HL-60 (cell line): Measurements from ENCODE around the gene CAPN9.

Experiments
- DNase-seq, 2 experiments: peaks; one replicate each; pipeline ENCODE4 v3.0.0-alpha.2; 2010 to 2020; ENCODE audit warnings: low read depth in 1 of 2, low spot score in 1 of 2
- H3K27ac ChIP-seq: fragments of 250-450 bp; sonication (Bioruptor Pico); replicated peaks from 2 replicates; pipeline ENCODE4 v1.5.1; 2020; ENCODE audit warnings: mild to moderate bottlenecking, moderate library complexity
- H3K27me3 ChIP-seq: fragments of 250-450 bp; sonication (Bioruptor Pico); 2 replicates; pipeline ENCODE4 v1.5.1; 2021; ENCODE audit warnings: mild to moderate bottlenecking, moderate library complexity; ENCODE audit not compliant: insufficient read depth, poor library complexity, severe bottlenecking
- H3K4me3 ChIP-seq: replicated peaks from 2 replicates; pipeline ENCODE4 v1.5.1; 2011; ENCODE audit warnings: mild to moderate bottlenecking, control low read depth, low read length; ENCODE audit not compliant: insufficient read depth
- GABPA ChIP-seq: IDR thresholded peaks from 2 replicates; pipeline ENCODE4 v1.6.1; 2012; ENCODE audit warnings: low read depth
- POLR2AphosphoS5 ChIP-seq: IDR thresholded peaks from 2 replicates; pipeline ENCODE4 v1.6.1; 2012; ENCODE audit warnings: low read depth
- SPI1 ChIP-seq: IDR thresholded peaks from 2 replicates; pipeline ENCODE4 v1.6.1; 2012; ENCODE audit warnings: low read depth, mild to moderate bottlenecking, borderline replicate concordance
- TF ChIP-seq, protein P1 (sequence below): IDR thresholded peaks from one replicate; pipeline ENCODE4 v1.5.1; 2011; ENCODE audit warnings: low read length, control low read depth, inconsistent platforms; ENCODE audit not compliant: insufficient read depth
- TF ChIP-seq, protein P2 (sequence below): IDR thresholded peaks from 2 replicates; pipeline ENCODE4 v1.6.1; 2012; ENCODE audit warnings: low read depth; ENCODE audit not compliant: insufficient replicate concordance

The CAPN9 gene

DNA sequence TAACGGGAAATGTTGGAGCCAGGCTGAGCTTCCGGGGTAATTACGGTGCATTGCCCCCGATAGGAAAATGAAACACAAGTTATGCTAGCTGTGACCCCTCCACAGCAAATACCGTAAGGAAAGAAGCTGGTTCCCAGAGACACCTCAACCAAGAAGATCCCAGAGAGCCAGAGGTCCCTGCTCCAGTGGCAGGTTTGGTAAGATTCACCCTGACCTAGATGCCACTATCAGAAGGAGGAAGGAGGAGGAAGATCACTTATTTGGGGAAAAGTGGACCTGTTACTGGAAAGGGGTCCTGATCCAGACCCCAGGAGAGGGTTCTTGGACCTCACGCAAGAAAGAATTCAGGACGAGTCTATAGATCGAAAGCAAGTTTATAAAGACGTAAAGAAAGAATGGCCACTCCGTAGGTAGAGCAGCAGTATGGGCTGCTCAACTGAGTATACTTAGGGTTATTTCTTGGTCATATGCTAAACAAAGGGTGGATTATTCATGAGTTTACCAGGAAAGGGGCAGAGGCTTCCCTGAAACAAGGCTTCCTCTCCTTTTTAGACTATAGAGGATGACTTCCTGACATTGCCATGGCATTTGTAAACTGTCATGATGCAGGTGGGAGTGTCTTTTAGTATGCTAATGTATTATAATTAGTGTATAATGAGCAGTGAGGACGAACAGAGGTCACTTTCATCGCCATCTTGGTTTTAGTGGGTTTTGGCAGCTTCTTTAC lies 7.5 kb upstream of the CAPN9 start:
- no peak for DNase-seq
- TF ChIP-seq GABPA (no peak), POLR2AphosphoS5 (no peak), SPI1 (no peak)
- TF ChIP-seq, protein P1, sequence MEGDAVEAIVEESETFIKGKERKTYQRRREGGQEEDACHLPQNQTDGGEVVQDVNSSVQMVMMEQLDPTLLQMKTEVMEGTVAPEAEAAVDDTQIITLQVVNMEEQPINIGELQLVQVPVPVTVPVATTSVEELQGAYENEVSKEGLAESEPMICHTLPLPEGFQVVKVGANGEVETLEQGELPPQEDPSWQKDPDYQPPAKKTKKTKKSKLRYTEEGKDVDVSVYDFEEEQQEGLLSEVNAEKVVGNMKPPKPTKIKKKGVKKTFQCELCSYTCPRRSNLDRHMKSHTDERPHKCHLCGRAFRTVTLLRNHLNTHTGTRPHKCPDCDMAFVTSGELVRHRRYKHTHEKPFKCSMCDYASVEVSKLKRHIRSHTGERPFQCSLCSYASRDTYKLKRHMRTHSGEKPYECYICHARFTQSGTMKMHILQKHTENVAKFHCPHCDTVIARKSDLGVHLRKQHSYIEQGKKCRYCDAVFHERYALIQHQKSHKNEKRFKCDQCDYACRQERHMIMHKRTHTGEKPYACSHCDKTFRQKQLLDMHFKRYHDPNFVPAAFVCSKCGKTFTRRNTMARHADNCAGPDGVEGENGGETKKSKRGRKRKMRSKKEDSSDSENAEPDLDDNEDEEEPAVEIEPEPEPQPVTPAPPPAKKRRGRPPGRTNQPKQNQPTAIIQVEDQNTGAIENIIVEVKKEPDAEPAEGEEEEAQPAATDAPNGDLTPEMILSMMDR, result no peak
- TF ChIP-seq, protein P2, sequence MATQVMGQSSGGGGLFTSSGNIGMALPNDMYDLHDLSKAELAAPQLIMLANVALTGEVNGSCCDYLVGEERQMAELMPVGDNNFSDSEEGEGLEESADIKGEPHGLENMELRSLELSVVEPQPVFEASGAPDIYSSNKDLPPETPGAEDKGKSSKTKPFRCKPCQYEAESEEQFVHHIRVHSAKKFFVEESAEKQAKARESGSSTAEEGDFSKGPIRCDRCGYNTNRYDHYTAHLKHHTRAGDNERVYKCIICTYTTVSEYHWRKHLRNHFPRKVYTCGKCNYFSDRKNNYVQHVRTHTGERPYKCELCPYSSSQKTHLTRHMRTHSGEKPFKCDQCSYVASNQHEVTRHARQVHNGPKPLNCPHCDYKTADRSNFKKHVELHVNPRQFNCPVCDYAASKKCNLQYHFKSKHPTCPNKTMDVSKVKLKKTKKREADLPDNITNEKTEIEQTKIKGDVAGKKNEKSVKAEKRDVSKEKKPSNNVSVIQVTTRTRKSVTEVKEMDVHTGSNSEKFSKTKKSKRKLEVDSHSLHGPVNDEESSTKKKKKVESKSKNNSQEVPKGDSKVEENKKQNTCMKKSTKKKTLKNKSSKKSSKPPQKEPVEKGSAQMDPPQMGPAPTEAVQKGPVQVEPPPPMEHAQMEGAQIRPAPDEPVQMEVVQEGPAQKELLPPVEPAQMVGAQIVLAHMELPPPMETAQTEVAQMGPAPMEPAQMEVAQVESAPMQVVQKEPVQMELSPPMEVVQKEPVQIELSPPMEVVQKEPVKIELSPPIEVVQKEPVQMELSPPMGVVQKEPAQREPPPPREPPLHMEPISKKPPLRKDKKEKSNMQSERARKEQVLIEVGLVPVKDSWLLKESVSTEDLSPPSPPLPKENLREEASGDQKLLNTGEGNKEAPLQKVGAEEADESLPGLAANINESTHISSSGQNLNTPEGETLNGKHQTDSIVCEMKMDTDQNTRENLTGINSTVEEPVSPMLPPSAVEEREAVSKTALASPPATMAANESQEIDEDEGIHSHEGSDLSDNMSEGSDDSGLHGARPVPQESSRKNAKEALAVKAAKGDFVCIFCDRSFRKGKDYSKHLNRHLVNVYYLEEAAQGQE, result no peak
- Histone ChIP-seq H3K4me3 (no peak overlapping the region), H3K27me3 (no peaks in the 10 kb centered on the region), H3K27ac (no peak overlapping the region)

DNA sequence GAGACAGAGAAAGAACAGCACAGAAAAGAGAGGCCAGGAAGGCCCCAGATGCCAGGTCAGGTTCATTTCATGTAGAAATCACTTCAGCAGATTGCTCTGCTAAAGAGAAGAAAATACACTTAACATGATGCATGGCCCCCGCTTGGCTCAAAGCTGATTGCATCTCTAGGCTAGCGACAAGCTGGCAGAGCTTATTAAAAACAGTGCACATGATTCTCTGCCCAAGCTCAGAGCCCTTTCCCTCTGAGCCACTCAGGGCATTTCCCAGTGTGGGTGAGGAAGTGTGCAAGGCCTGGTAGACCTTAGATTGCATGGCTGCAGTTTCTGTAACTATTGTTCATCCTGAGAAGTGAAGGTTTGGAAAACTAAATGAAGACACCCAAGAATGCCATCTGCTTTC lies 3.3 kb upstream of the CAPN9 start:
- H3K4me3 ChIP-seq, result no peak overlapping the region
- DNase-seq, result no peak
- no peaks in the 10 kb centered on the region for H3K27me3 ChIP-seq
- no peak for TF ChIP-seq POLR2AphosphoS5
- TF ChIP-seq GABPA, result no peak
- TF ChIP-seq, protein P2, result no peak
- no peak for TF ChIP-seq SPI1
- TF ChIP-seq, protein P1, result no peak
- H3K27ac ChIP-seq, result no peak overlapping the region

DNA sequence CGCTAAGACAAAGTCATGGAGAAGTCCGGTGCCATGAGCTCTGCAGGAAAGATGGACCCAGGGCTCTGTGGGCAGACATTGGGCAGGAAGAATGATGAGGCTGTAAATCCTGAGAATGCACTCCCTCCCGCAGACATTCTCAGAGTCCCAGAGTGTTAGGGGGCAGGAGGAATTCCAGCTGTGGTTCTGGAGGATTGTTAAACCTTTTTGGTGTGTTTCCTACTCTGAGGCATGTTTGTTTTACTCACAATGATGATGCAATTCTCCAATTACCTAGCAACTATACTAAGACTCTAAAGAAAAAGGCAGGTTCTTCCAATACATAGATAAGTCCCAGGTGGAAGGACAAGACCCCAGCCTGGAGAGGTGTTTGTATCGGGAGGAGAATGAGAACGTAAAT lies 2.8 kb upstream of the CAPN9 start:
- DNase-seq, result no peak
- Histone ChIP-seq H3K27ac (no peak overlapping the region), H3K27me3 (no peaks in the 10 kb centered on the region), H3K4me3 (no peak overlapping the region)
- TF ChIP-seq SPI1, result no peak
- TF ChIP-seq GABPA, result no peak
- TF ChIP-seq, protein P2, result no peak
- TF ChIP-seq, protein P1, result no peak
- TF ChIP-seq POLR2AphosphoS5, result no peak
